Stimulated activated CD8-positive, alpha-beta memory T cell treated with anti-CD3 and anti-CD28 coated beads, Interleukin-2, amount 100 ng/mL, for 48 hours (primary cell): Measurements from ENCODE around the gene DAGLA.
"Not testable (repeated sequence)": the region's sequence is repeated elsewhere in the genome, so short reads cannot be mapped to it uniquely, and the experiment has no call there.

Experiments
- DNase-seq, 2 donors: peaks; one replicate each; pipeline ENCODE4 v3.0.0-alpha.2; 2020; ENCODE audit warnings: low read depth in 2 of 2

The DAGLA gene

GRCh38 chr11:61660997-61661396, 19.2 kb upstream of the DAGLA start:
- DNase-seq, result not testable (repeated sequence)

GRCh38 chr11:61666684-61667297, 13.4 kb upstream of the DAGLA start:
- DNase-seq, result no peak

- no peak for DNase-seq
These were observed 12.4 kb upstream of the DAGLA start for GRCh38 chr11:61667684-61668305.

DNA sequence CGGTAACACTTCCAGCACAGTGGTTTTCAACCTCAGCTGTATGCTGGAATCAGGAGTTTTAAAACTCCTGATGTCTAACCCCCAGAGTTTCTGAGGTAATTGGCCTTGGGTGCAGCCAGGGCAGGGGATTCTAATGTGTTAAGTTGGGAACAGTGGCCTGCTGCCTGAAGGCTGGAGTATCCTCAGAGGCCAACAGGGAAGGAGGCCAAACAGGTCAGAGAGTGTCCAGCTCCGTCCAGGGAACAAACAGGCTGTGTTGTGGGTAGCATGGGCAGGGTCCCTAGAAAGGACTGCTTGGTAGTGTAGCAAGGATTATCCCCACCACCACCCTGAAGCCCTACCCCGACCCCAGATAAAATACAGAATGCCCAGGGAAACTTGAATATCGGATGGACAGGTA, 10.8 kb upstream of the DAGLA start:
- no peak for DNase-seq

GRCh38 chr11:61670626-61671025, 9.6 kb upstream of the DAGLA start:
- no peak for DNase-seq

DNA sequence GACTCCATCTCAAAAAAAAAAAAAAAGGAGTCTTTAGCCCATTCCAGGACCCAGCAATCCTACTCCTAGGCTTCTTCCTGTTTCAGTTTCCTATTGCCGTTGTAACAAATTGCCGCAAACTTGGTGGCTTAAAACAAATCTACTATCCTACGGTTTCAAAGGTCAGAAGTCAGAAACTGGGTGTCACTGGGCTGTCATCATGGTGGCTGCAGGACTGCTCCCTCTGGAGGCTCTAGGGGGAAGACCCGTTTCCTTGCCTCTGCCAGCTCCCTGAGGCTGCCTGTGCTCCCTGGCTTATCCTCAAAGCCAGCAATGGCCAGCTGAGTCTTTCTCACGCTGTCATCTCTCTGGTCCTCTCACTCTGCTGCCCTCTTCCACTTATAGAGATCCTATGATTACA, 8.7 kb upstream of the DAGLA start:
- DNase-seq, result no peak

DNA sequence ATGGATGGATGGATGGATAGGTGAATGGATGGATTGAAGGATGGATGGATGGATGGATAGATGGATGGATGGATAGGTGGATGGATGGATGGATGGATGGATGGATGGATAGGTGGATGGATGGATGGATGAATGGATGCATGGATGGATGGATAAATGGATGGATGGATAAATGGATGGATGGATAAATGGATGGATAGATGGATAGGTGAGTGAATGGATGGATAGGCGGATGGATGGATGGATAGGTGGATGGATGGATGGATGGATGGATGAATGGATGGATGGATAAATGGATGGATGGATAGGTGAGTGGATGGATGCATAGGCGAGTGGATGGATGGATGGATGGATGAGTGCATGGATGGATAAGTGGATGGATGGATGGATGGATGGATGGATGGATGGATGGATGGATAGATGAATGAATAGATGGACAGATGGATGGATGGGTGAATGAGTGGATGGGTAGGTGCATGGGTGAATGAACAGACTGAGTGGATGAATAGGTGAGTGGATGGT, 6.2 kb upstream of the DAGLA start:
- DNase-seq, result not testable (repeated sequence)

DNA sequence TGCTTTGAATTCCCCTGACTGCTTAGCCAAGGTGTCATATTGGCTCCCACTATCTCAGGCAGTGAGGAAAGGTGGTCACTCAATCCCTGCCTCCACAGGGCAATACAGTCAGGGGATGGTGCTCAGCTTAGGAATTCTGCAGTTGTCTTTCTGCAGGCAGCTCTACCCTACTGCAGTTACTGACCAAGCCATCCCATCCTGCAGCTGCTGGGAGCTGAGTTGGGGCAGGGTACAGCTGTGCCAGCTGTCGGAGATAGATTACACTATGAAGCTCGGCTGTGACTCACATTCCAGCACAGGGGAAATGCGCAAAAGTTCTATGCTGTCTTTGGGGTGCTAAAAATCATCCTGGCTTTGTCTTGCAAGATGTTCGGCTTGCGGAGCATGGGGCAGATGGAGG, 4.4 kb upstream of the DAGLA start:
- DNase-seq, result no peak

GRCh38 chr11:61679296-61679695, 895 bp upstream of the DAGLA start:
- no peak for DNase-seq

DNA sequence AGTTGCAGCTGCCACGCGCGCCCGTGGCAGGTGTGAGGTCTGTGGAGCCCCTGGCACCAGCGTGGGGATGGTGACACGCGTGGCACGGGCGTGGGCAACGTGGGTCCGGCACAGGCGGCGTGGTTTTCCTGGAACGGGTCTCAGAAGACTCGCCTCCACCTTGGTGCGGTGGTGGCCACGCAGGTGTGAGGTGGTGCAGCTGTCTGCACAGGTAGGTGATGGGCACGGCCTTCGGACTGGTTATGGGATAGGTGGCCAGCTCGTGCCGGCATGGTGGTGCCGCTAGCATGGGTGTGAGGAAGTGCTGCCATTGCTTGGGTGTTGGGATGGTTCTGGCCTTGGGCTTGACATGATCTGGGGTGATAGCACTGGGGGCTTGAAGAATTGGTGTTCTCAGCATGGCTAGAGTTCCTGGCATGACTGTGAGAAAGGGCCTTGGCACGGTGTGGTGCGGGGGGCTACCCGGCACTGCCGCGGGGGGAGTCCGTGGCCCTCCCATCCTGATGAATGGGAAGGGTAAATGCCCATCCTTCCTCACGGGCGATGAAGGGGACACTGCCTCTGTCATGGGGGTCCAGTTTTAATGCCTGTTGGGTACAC, 531 bp downstream of the DAGLA start:
- DNase-seq, result no peak

- no peak for DNase-seq
These were observed 2.0 kb downstream of the DAGLA start for GRCh38 chr11:61682093-61682732.

DNA sequence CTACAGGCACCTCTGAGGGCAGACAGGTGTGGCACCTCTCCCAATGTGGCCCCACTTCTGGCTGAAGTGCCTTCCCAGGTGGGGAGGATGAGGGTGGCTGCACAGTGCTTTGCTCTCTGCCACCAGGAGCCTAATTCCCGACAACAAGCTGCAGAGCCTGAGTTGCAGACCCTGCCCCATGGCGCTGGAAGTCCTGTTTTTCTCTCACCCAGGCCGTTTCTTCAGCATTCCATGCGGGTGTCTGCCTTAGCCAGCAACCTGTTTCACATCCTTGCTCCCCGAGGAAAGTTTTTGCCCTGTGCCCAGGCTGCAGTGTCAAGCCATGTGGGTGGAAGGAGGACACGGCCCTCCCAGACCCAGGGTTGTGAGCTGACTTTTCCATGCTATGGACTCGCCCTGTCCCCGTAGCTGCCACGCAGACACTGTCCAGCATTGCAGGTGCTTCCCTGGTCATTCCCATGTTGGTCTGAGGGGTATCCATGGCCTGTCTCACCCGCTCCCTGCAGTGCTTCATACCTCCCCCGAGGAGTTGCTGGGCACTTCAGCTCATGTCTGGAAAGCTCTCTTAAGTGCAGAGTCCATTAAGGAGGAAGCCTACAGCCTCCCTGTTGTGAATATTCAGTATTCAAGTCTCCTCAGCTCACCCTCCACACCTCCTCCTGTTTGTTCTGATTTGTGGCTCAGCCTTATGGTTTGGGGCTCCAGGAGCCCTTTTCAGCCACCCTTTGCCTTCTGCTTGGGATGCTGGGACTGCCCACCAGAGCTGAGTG, 2.9 kb downstream of the DAGLA start:
- no peak for DNase-seq

DNA sequence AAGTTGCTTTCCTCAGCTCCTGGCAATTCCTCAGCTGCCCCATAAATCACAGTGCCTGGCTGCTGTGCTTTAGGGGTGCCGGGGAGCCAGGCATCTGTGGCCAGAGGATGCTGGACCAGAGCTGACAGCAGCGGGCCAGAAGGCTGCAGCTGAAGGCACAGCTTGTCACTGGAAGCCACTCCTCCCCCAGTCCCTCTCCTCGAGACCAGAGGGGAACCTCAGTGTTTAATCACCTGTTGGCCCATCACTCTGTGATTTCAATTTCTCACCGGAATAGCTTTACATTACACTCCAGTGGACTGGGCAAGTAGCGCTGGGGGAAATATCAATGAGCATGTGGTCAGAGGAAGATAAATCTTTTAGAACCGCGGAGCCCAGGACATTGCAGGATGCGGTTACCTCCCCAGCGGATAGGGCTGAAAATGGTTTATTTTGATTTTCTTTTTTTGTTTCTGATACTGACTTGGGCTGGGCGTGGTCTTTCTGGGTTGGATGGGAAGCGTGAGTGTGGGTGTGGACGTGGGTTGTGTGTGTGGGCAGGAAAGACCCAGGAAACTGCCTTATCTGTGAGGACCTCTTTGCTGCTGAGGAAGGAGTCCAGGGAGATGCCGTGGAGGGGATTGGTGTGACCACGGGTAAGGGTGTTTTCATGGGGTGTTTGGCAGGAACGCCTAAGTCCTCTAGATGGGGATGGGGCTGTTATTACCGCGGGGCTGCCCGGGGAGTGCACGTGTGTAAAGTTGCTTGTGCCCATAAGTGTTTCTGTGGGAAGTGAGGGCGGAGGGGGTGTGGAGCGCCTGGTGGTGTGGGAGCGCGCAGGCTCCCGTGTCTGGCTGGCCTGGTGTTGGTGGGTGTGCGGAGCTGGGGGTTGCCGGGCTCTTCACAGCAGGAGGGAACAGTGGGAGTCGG, 4.0 kb downstream of the DAGLA start:
- no peak for DNase-seq

- no peak for DNase-seq
These were observed 4.9 kb downstream of the DAGLA start for GRCh38 chr11:61684870-61685616.

- no peak for DNase-seq
These were observed 5.4 kb downstream of the DAGLA start for GRCh38 chr11:61685617-61685967.

GRCh38 chr11:61686066-61686465, 5.9 kb downstream of the DAGLA start:
- no peak for DNase-seq

- DNase-seq, result no peak
These were observed 6.3 kb downstream of the DAGLA start for GRCh38 chr11:61686469-61686868.

GRCh38 chr11:61687420-61687819, 7.2 kb downstream of the DAGLA start:
- no peak for DNase-seq

DNA sequence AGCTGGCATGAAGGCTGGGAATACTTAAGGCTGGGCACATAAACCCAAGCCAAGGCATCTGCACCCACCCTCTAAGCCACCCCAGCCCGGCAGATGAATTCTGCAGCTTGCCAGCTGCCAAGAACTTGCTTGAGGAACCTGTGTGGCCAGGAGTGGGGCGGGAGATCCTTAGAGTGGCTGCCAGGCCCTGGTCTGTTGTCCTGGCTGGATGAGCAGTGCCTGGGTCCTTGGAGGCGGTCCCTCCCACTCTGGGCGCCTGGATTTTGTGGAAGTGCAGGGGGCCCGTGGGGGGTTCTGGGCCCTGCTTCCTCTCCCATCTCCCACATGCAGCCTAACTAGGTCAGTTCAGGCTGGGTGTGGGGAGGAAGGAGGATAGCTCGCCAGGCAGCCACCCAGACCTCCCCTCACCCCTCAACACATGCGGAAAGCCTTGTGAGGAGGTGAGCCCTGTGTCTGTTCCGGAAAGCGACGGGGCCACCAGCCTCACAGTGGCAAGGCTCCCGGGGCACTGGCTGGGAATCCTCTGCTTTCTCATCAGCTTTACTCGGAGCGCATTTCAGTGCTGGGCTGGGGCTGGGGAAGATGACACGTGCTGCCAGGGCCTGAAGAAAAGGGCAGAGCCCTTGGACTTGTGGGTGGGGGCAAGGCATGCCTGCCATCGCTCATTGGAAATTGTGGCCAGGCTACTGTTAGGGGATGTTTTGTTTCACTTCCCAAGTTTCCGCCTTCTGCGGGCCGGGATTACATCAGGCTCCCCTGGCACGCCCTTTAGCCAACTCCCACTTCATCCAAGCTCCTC, 8.4 kb downstream of the DAGLA start:
- no peak for DNase-seq

- DNase-seq, result no peak
These were observed 8.9 kb downstream of the DAGLA start for GRCh38 chr11:61689164-61689496.
